Breast epithelium (tissue), 3 donors: ENCODE measurements around the gene COL23A1.

Experiments
- CTCF ChIP-seq, 3 donors: fragments of 450-650 bp; IDR thresholded peaks; one replicate each; pipeline ENCODE4 v1.5.1; 2016 to 2017; ENCODE audit warnings: antibody characterized with exemption in 3 of 3, mild to moderate bottlenecking in 3 of 3, moderate library complexity in 3 of 3
- POLR2A ChIP-seq: fragments of 450-650 bp; IDR thresholded peaks from one replicate; pipeline ENCODE4 v1.6.1; 2016; ENCODE audit warnings: antibody characterized with exemption, mild to moderate bottlenecking, moderate library complexity
- POLR2AphosphoS5 ChIP-seq, 3 donors: sonication (generic); formaldehyde crosslinking; IDR thresholded peaks; one replicate each; pipeline ENCODE4 v1.6.1; 2017; ENCODE audit warnings: antibody characterized with exemption in 3 of 3

- no peak for TF ChIP-seq CTCF (IDR thresholded peaks at IDR 0.05)
- no peak for TF ChIP-seq POLR2AphosphoS5 (IDR thresholded peaks at IDR 0.05)
- TF ChIP-seq POLR2A, result no peak
Observed at GRCh38 chr5:178416206-178416882, 173.8 kb downstream of the COL23A1 start.
